HG02623 (cell line): ENCODE results near the gene ANKFN1.
"Not testable (repeated sequence)": the region's sequence is repeated elsewhere in the genome, so short reads cannot be mapped to it uniquely, and the experiment has no call there.

ENCODE experiments used
- ATAC-seq: cut with Tn5 transposase; IDR thresholded peaks from one replicate; pipeline ENCODE4 v1.9.1; 2021; ENCODE audit warnings: moderate library complexity; ENCODE audit not compliant: unreplicated experiment

The ANKFN1 gene

GRCh38 chr17:56274491-56274890 is 121.2 kb downstream of the ANKFN1 start:
- ATAC-seq: no peak

- ATAC-seq: no peak
Measured at GRCh38 chr17:56284482-56284881, 131.2 kb downstream of the ANKFN1 start.

GRCh38 chr17:56288786-56289185 is 135.5 kb downstream of the ANKFN1 start:
- ATAC-seq: not testable (repeated sequence)

GRCh38 chr17:56289321-56289720 is 136.0 kb downstream of the ANKFN1 start:
- no peak for ATAC-seq

- no peak for ATAC-seq
Measured at GRCh38 chr17:56290101-56290801, 137.0 kb downstream of the ANKFN1 start.

- no peak for ATAC-seq
Measured at GRCh38 chr17:56290802-56291118, 137.5 kb downstream of the ANKFN1 start.

- no peak for ATAC-seq
Measured at GRCh38 chr17:56291226-56291805, 138.0 kb downstream of the ANKFN1 start.

GRCh38 chr17:56292010-56292409 is 138.7 kb downstream of the ANKFN1 start:
- no peak for ATAC-seq

- no peak for ATAC-seq
Measured at GRCh38 chr17:56292578-56292977, 139.3 kb downstream of the ANKFN1 start.

GRCh38 chr17:56297184-56297583 is 143.9 kb downstream of the ANKFN1 start:
- ATAC-seq: no peak

GRCh38 chr17:56298846-56299245 is 145.6 kb downstream of the ANKFN1 start:
- ATAC-seq: no peak

- ATAC-seq: no peak
Measured at GRCh38 chr17:56300144-56300543, 146.9 kb downstream of the ANKFN1 start.

- ATAC-seq: no peak
Measured at GRCh38 chr17:56305007-56305406, 151.7 kb downstream of the ANKFN1 start.

- no peak for ATAC-seq
Measured at GRCh38 chr17:56309897-56310296, 156.6 kb downstream of the ANKFN1 start.

GRCh38 chr17:56310782-56311181 is 157.5 kb downstream of the ANKFN1 start:
- ATAC-seq: no peak

GRCh38 chr17:56313201-56313600 is 159.9 kb downstream of the ANKFN1 start:
- no peak for ATAC-seq

GRCh38 chr17:56314026-56314425 is 160.8 kb downstream of the ANKFN1 start:
- no peak for ATAC-seq

- ATAC-seq: no peak
Measured at GRCh38 chr17:56314984-56315602, 161.8 kb downstream of the ANKFN1 start.

GRCh38 chr17:56316604-56317003 is 163.3 kb downstream of the ANKFN1 start:
- no peak for ATAC-seq

- ATAC-seq: no peak
Measured at GRCh38 chr17:56317351-56318208, 164.3 kb downstream of the ANKFN1 start.

- ATAC-seq: peak; percentile 71
Measured at GRCh38 chr17:56319531-56319930, 166.3 kb downstream of the ANKFN1 start.

GRCh38 chr17:56320443-56320842 is 167.2 kb downstream of the ANKFN1 start:
- no peak for ATAC-seq
